ENCODE data around the gene COL8A2.

COL8A2 gene

DNA sequence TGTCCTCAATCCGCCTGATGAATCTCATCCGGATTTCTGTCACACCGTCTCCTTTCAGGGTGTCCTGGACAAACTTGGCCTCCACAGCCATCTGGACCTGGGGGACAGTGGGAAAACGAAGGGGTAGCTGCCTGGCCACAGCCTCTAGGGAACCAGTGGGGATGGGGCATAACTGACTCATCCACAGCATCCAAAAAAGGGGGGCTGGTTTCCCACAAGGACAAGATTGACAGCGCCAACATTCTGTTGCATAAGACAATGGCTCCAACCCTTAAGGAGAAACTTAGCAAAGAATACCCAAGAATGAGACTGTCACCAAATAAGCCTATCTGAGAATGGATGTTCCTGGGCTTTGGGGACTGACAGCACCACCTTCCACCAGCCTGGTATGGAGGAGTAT is 12.2 kb upstream of the COL8A2 start:
- DNase-seq (ENCODE audit: low read depth in 1 of 2, low spot score in 1 of 2) = no peak

DNA sequence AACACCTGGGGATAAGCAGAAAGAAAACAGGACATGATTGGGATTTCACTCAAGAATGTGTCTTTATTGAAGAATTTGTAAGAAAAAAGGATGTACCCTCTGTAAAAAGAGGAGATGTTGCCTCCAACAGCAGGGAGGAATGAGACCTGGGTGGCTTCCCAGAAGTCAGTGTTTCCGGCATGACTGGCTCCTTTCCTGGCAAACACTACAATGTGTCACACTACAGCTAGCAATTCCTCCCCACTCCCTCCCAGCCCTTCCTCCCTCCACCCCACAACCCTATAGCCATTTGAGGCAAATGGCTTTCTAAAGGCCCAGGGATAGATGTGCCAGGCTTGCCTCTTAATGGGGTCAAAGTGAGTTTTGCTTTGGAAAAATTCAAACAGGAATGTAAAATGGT is 11.5 kb upstream of the COL8A2 start:
- DNase-seq (ENCODE audit: low read depth in 1 of 2, low spot score in 1 of 2) = no peak

DNA sequence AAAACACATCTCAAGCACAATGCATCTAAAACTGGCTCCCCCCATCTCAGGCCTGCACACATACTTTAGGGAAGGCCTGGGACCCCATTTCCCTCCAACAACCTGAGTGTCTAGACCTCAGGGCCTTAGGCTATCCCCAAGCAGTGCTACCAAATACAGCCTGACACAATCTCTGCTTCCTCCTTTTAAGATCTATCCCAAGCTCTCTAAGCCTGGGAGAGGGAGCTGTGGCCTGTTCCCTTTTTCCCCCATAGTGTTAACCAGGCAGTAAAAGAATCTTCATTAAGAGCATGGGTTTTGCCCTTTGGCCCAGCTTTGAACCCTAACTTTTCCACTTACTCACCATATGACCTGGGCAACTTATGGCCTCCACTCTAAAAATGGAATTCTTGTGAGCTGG is 10.8 kb upstream of the COL8A2 start:
- no peak for DNase-seq (ENCODE audit: low read depth in 1 of 2, low spot score in 1 of 2)

DNA sequence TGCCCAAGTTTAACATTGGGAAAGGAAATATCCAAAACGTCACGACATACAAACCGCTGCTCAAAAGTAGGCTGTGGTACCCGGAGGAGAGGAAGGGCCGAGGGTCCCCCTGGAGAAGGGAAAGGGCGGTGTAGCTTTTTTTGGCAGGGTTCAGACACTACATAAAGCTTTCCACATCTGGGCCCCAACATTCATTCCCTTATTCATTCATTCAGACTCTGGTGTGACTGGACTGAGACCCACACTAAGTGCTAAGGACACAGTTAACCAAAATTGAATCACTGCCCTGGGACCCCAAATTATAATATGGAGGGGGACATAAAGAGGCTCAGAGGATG is 10.3 kb upstream of the COL8A2 start:
- DNase-seq (ENCODE audit: low read depth in 1 of 2, low spot score in 1 of 2) = no peak

DNA sequence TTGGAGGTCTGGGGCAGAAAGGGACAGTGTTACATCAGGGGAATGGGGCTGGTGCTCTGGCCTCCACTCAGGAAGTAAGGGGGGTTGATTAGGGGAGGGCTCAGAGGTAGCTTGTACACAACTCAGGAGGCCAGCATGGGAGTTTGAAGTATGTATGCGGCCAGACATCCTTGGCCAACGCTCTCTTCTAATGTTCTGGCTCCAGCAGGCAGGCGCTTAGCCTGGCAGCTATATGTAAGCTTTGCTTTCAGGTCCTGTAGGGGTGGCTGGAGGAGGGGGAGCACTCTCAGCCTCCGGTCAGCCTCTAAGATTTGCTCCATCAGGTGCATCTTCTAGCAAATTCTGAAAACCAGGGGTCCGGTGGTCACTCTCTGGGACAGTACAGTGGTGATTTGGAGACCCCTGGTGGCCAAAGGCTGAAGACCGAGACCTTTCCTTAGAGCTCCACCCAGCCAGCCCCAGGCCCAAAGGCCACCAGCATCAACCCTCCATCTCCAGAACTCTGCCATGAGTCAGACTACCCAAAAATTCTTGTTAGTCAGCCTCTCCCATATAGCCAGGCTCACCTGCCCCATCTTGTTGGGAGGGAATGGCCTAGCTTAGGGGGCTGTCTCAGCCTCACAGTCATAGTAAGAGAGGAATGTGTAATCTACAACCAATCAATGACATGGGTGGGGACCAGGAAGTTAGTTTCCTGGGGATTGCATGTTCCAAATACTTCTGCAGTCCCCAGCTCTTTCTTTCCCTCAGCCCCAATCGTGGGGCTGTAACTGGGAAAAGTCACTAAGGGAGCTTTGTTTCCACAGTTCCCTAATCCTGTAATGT is 9.7 kb upstream of the COL8A2 start:
- DNase-seq (ENCODE audit: low read depth in 1 of 2, low spot score in 1 of 2) = no peak

DNA sequence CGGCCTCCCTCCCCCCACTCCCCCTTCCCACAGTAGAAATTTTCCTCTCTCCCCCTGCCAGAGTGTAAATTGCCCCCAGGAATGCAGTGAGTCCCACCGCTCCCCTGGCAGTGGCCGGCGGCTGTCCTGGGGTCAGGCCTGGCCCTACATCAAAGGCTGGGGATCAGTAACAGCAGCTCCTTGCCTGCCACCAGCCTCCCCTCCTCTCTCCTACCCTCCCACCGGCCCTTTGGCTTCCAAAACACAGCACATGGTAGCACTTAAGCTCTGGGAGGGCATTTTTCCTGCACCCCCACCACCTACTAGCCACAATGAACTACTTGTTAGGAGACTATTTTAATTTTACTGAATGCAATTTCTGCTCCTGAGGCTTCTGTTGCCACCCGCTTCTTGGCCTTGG is 9.0 kb upstream of the COL8A2 start:
- no peak for DNase-seq (ENCODE audit: low read depth in 1 of 2, low spot score in 1 of 2)

DNA sequence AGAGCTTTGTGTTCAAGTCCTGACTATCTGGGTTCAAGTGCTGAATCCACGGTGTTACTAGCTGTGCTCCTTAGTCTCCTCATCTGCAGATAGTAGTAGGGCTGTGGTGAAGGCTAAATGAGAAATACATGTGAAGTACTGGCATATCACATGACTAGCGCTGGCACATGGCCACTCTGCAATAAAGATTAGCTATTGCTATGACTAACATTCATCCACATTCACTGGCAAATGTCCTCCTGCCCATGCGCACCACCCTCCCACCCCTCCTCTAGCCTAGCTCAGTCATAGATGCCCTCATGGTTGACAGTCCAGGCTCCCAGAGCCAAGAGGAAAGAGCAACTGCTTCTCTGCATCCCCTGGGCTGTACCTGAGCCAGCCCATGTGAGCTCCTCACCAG is 8.5 kb upstream of the COL8A2 start:
- no peak for DNase-seq (ENCODE audit: low read depth in 1 of 2, low spot score in 1 of 2)

DNA sequence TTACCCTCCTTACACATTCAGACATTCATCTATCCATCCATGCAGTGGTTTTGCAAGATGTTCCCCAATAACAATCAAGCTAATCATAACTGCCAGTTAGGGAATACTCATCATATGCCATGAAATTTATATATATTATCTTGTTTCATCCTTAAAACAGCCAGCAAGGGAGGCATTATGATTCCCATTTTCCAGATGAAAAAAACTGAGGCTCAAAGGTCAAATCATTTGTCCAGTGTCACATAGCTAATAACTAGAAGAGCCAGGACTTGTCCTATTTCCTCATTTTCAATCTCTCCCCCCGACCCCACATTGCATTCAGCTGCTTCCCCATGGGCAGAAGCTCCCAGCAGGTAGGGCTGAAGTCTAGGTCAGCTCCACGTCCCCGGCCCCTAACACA is 7.0 kb upstream of the COL8A2 start:
- DNase-seq (ENCODE audit: low read depth in 1 of 2, low spot score in 1 of 2) = no peak

DNA sequence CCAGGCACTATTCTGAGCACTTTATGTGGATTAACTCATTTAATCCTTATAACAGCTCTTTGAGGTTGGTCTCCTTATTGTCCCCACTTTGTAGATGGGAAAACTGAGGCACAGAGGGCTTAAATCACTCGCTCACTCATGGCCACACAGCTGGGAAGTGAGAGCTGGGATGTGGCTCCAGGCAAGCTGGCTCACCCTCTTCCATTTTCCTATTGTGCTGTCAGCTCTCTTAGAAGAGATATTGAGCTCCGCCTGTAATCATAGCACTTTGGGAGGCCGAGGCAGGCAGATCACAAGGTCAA is 3.8 kb upstream of the COL8A2 start:
- DNase-seq (ENCODE audit: low read depth in 1 of 2, low spot score in 1 of 2) = no peak

DNA sequence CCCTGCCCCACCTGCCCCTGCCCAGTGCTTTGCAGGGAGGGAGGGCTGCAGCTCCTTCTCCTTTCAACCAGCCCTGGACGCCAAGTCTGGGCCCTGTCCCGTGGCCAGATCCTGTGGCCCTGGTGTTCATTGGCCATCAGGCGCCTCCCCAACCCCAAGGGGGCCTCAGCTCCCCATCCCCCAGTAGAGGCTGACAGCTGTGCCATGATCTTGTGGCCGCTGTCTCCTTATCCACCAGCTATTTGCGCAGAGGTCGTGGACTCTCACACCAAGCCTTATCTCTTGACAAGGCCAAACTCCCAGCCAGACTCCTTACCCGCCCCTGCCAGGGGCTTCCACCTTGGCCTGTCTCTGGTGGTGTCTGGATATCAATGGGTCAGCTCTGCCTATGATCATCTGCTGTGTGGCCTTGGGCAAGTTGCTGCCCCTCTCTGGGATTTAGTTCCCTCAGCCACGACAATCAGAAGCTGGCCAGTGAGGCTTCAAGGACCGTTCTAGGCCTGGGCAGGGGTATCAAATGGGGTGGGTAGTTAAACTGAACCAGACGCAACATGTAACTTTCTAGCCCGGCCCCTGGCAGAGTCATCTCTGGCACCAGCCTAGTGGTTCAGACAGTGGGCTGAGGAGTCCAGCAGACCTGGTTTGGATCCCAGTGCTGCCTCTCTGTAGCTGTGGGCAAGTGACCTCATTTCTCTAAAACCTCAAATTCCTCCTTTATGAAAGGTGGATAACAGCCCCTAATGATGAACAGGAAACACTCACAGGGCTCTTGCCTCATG is 3.3 kb upstream of the COL8A2 start:
- DNase-seq (ENCODE audit: low read depth in 1 of 2, low spot score in 1 of 2) = no peak

DNA sequence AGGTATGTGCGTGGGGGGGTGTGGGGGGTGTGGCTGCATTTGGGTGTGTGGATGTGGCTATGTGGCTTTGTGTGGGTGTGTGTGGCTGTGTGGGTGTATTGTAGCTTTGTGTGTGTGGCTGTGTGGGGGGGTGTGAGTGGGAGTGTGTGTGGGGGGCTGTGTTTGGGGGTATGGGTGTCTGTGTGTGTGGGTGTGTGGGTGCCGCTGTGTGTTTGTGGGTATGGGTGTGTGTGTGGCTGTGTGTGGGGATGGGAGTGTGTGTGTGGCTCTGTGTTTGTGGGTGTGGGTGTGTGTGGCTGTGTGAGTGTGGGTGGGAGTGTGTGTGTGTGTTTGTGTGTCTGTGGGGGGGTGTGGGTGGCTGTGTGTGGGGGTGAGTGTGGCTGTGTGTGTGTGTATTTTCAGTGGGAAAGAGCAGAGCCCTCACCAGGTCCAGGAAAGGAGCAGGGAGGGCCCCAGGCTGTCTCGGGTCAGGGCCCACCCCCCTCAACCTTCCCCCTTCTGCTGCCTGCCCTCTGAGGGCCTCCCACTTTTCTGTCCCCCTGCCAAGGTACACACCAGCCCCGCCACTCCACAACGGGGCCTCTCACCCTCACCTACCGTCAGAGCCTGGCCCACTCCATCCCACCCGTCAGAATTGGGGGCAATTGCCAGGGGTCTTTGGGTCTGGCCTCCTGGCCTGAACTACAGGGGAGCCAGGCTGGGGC is 1.9 kb upstream of the COL8A2 start:
- DNase-seq (ENCODE audit: low read depth in 1 of 2, low spot score in 1 of 2) = no peak

DNA sequence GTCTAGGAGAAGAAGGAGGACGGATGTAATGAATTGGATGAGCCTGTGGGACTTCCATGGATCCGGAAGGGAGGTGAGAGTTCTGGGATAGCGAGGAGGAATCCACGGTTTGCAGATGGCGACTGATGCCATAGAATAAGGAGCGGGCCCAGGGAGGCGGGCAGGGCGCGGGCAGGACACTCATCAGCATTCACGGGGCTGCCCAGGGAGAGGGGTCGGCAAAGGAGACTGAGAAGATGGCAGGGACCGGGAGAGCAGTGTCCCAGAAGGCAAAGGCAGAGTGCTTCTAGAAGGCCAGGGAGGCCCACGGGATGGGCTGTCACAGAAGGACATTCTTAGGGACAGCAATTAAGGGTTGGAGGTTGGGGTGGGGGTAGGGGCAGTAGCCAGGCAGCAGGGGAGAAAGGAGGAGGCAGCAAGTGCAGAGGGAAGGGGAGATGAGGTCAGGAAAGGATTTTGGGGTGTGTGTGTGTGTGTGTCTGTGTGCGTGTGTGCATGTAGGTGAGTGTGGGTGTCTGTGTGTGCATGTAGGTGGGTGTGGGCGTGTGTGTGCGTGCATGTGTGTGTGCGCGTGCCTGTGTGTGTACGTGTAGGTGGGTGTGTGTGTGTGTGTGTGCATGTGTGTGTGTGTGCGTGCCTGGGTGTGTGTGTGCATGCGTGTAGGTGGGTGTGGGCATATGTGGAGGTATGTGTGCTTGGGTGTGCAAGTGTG is 1.1 kb upstream of the COL8A2 start:
- DNase-seq (ENCODE audit: low read depth in 1 of 2, low spot score in 1 of 2) = no peak

DNA sequence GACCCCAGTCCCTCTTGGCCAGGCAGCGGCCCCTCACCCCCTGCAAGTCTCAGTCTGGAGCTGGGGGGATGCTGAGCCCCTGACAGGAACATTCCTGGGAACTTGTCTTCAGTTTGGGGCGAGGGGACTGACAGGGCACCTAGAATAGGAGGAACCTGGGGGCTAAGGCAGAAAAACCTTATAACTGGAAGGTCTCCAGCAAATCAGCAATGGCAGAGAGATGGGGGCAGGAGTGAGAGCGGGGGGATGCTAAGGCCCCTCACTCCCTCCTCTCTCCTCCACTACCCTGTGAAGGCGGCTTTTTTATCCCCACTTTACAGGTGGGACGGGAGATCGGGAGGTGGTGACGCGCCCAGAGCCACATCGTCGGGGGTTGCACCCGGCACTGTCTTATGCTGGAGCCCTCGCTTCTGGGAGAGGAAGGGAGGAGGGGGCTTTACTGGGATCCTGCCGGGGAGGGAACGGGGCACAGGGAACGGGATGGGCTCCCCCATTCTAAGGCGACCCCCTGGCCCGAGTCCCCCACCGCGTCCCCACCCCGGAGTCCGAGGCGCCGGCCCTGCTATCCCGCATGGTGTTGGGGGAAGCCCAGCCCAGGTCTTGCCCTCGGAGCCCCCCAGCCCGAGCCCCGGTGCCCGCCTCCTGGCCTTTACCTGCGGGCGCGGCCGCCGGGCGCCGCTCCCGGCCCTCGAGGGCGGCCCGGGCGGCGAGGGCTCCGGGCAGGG is 456 bp downstream of the COL8A2 start:
- DNase-seq (ENCODE audit: low read depth in 1 of 2, low spot score in 1 of 2) = no peak

DNA sequence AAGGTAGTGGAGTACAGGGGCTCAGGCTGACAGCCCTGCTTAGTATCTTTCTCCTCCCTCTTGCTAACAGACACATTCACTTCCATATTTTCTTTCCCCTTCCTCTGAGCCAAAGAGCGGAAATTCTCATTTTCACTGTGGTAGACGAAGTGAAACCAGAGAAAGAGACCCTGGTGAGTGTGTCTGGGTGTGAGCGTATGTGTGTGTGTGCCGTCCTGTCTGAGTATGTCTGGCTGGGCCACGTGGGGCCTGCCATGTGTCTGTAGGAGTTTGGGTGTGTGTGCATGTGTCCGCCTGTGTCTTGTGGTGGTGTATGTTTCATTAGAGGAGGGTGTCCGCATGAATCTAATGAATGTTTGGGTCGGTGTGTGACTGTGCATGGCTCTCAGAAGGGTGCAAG is 1.7 kb downstream of the COL8A2 start:
- no peak for DNase-seq (ENCODE audit: low read depth in 1 of 2, low spot score in 1 of 2)

DNA sequence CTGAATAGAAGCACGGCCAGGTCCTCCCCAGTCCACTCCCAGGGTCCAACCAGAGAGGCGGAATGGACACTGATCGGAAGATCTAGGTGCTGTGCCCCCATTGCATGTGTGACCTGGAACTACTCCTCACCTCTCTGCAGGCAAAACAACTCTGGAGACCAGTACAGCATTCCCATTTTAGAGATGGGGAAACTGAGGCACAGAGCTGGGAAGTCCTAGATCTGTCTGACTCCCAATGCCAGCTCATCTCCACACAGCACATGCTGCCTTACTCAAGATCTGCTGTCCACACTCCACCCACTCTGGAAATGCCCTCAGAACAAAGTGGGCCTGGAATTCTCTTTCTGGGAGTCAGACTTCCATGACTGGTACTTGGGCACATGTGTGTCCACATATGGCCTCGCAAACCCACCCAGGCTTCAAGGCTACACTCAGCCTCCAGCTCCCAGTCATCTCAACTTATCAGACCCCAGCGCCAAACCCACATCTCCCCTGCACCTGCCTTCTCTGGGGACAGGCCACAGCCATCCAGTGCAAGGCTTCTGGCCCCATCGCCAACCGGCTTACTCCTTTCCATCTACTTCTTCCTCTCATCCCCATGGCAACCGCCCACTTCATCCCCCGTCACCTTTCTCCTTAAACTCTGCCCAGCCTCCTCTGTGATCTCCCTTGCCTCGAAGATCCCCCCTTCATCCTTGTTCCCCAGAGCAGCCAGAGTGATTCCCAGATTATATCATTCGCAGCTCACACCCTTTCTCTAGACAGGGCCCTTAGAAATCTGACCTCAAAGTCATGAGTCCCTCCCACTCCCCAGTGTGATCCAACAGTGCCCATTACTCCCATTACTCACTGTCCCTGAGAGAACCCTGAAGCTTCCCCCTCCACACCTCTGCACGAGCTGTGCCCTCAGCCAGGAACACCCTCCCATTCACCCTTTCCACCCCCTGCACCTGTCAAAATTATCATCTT is 2.7 kb downstream of the COL8A2 start:
- no peak for DNase-seq (ENCODE audit: low read depth in 1 of 2, low spot score in 1 of 2)

DNA sequence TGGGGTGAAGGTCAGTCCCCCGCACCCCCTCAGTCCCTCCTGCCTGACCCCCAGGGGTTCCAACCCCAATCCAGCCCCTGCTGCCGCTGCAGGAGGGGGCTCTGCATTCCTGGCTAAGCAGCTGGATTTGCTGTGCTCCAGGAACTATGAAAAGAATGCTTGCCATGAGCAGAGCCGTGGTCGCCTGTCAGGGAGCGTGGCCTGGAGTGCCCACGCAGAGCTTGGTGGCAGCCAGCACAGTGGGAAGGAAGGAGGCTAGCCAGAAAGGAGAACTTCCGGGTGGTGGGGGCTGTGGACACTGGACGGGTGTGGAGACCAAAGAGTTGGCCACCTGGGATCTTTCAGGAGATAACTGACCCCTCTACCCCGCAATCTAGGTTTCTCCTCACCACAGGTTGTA is 5.6 kb downstream of the COL8A2 start:
- DNase-seq (ENCODE audit: low read depth in 1 of 2, low spot score in 1 of 2) = no peak

DNA sequence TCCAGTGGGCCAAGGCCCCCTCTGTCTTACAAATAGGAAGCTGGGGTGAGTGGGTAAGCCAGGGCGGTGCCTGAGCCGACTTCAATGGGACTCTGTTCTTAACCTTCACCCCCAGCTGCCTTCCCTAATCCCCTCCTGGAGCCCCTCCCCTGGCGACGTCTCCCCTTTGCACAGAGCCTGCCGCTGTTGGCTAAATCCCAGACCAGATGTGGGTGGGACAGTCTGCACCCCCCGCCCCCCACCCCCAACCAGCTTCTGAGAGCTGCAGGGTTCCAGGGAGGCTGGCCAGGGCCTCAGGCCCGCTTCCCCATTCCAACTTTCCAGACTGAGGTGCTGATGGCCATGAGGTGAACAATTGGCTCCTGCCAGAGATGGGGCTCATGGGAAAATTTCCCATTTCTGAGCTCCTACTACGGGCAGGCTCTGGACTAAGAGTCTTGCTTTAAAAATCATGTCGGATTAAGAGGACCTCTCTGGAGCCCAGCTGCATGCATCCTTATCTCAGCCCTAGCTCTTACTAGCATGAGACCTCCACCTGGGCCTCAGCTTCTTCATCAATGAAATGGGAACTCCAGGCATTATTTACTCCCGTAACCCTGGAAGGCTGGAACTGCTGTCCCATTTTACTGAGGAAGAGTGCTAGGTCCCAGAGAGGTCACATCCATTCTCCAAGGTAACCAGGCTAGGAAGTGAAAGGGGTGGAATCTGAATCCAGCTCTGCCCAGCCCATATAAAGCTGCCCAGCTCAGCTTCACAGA is 6.4 kb downstream of the COL8A2 start:
- no peak for DNase-seq (ENCODE audit: low read depth in 1 of 2, low spot score in 1 of 2)

DNA sequence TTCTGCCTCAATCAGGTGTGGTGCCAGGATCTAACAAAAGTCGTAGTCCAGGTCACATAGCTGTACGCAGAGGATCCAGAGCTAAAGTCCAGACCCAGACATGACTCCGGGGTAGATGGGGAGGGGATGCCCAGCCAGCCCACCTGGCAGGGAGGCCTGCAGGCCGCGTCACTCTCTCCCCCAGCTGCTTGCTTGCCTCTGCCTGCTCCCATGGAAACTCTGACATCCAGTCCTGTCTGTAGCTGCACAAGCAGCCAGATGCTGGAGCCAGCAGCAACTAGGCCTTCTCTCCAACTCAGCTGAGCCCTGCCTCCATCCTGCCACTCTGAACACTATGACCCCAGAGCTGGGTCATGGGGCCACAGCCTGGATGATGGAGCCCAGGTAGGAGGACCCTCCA is 8.1 kb downstream of the COL8A2 start:
- DNase-seq (ENCODE audit: low read depth in 1 of 2, low spot score in 1 of 2) = no peak

DNA sequence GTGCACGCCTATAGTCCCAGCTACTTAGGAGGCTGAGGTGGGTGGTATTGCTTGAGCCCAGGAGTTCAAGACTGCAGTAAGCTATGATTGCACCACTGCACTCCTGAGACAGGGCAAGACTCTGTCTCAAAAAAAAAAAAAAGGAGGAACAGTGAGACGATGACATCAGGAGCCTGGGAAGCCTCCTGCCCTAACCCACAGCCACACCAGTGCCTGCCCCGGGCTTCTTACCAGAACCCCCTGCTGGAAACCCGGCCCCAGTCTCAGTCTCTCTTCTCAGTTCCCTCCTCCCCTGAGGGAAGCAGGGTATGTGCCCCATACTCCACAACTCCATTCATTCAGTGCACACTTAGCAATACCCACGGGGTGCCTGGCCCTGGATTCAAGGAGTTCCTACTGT is 9.1 kb downstream of the COL8A2 start:
- DNase-seq (ENCODE audit: low read depth in 1 of 2, low spot score in 1 of 2) = no peak

Data from activated CD4-positive, alpha-beta T cell treated with anti-CD3 and anti-CD28 coated beads, Interleukin-2, amount 50 U/mL, for 24 hours (primary cell).